ENCODE measurements around the gene TMEM167B.

The TMEM167B gene

GRCh38 chr1:109120356-109120755 is 29.8 kb downstream of the TMEM167B start:
- no peak for DNase-seq
- H3K27me3 ChIP-seq (ENCODE audit: insufficient read depth, low read length, poor library complexity): peaks cover 10% of the 10 kb centered on the region
- no peaks in the 10 kb centered on the region for H3K36me3 ChIP-seq (ENCODE audit: insufficient read depth, low read length)
- H3K4me1 ChIP-seq (ENCODE audit: insufficient read depth, low read length): no peaks in the 10 kb centered on the region
- no peak overlapping the region for H3K4me3 ChIP-seq (ENCODE audit: low read depth in 1 of 2, low read length in 2 of 2)
- H3K27ac ChIP-seq (ENCODE audit: low read length): no peak overlapping the region
- TF ChIP-seq CTCF (IDR thresholded peaks at IDR 0.05; ENCODE audit: borderline replicate concordance, extremely low read depth, low read length, poor library complexity, severe bottlenecking) (no peak), EZH2 (IDR thresholded peaks at IDR 0.05; ENCODE audit: borderline replicate concordance, low read depth, low read length, severe bottlenecking) (no peak)
- H3K4me2 ChIP-seq (ENCODE audit: insufficient read depth, low read length): no peak overlapping the region
- ATAC-seq (ENCODE audit: insufficient read depth, low read depth): no peak
- no peaks in the 10 kb centered on the region for H4K20me1 ChIP-seq (ENCODE audit: insufficient read depth, low read length)
- H3K9ac ChIP-seq (ENCODE audit: low read depth, low read length): no peak overlapping the region
- no peaks in the 10 kb centered on the region for H3K79me2 ChIP-seq (ENCODE audit: insufficient read depth, low read length)
- H2AFZ ChIP-seq (ENCODE audit: low read depth, low read length): no peak overlapping the region
- no peaks in the 10 kb centered on the region for H3K9me3 ChIP-seq (ENCODE audit: insufficient read depth, low read length, severe bottlenecking)

- DNase-seq (no peak), ATAC-seq (ENCODE audit: insufficient read depth, low read depth) (no peak)
- H3K36me3 ChIP-seq (ENCODE audit: insufficient read depth, low read length): no peaks in the 10 kb centered on the region
- TF ChIP-seq CTCF (IDR thresholded peaks at IDR 0.05; ENCODE audit: borderline replicate concordance, extremely low read depth, low read length, poor library complexity, severe bottlenecking) (no peak), EZH2 (IDR thresholded peaks at IDR 0.05; ENCODE audit: borderline replicate concordance, low read depth, low read length, severe bottlenecking) (no peak)
- no peaks in the 10 kb centered on the region for H3K79me2 ChIP-seq (ENCODE audit: insufficient read depth, low read length)
- no peaks in the 10 kb centered on the region for H4K20me1 ChIP-seq (ENCODE audit: insufficient read depth, low read length)
- no peaks in the 10 kb centered on the region for H3K27me3 ChIP-seq (ENCODE audit: insufficient read depth, low read length, poor library complexity)
- no peak overlapping the region for H3K4me3 ChIP-seq (ENCODE audit: low read depth in 1 of 2, low read length in 2 of 2)
- no peaks in the 10 kb centered on the region for H3K9me3 ChIP-seq (ENCODE audit: insufficient read depth, low read length, severe bottlenecking)
- H2AFZ ChIP-seq (ENCODE audit: low read depth, low read length): no peak overlapping the region
- H3K4me1 ChIP-seq (ENCODE audit: insufficient read depth, low read length): no peaks in the 10 kb centered on the region
- no peak overlapping the region for H3K4me2 ChIP-seq (ENCODE audit: insufficient read depth, low read length)
- no peak overlapping the region for H3K27ac ChIP-seq (ENCODE audit: low read length)
- no peak overlapping the region for H3K9ac ChIP-seq (ENCODE audit: low read depth, low read length)
Measured at GRCh38 chr1:109131059-109131458, 40.5 kb downstream of the TMEM167B start.

GRCh38 chr1:109131800-109132199 is 41.2 kb downstream of the TMEM167B start:
- Histone ChIP-seq H3K4me1 (ENCODE audit: insufficient read depth, low read length) (no peaks in the 10 kb centered on the region), H3K79me2 (ENCODE audit: insufficient read depth, low read length) (no peaks in the 10 kb centered on the region), H3K36me3 (ENCODE audit: insufficient read depth, low read length) (no peaks in the 10 kb centered on the region), H3K4me2 (ENCODE audit: insufficient read depth, low read length) (no peak overlapping the region), H3K9ac (ENCODE audit: low read depth, low read length) (no peak overlapping the region), H3K4me3 (ENCODE audit: low read depth in 1 of 2, low read length in 2 of 2) (no peak overlapping the region), H2AFZ (ENCODE audit: low read depth, low read length) (no peak overlapping the region), H3K27ac (ENCODE audit: low read length) (no peak overlapping the region), H3K9me3 (ENCODE audit: insufficient read depth, low read length, severe bottlenecking) (no peaks in the 10 kb centered on the region), H4K20me1 (ENCODE audit: insufficient read depth, low read length) (no peaks in the 10 kb centered on the region), H3K27me3 (ENCODE audit: insufficient read depth, low read length, poor library complexity) (no peaks in the 10 kb centered on the region)
- TF ChIP-seq CTCF (IDR thresholded peaks at IDR 0.05; ENCODE audit: borderline replicate concordance, extremely low read depth, low read length, poor library complexity, severe bottlenecking): no peak
- no peak for TF ChIP-seq EZH2 (IDR thresholded peaks at IDR 0.05; ENCODE audit: borderline replicate concordance, low read depth, low read length, severe bottlenecking)
- ATAC-seq (ENCODE audit: insufficient read depth, low read depth): no peak
- DNase-seq: no peak

All from DND-41 (cell line).